ENCODE measurements around the gene LRRC14B. TPM values are rescaled to one million over a fixed set of nuclear protein-coding genes. Genes with fewer than 3 reads are reported as not detected.
A peak's percentile ranks its signal among the peaks of the same experiment; 100 is the strongest.

LRRC14B gene
- total and polyA plus RNA-seq, 2 of the 13 experiments (the other 11 are each of a cell fraction or from before 2014, with no cell fraction given), result not detected

GRCh38 chr5:217494-218456 is 26.5 kb downstream of the LRRC14B start, which contains the start of the genes CCDC127 and SDHA (continued):
- TF ChIP-seq ZNF687 (CRISPR knock-in tag; IDR thresholded peaks at IDR 0.05) (peak; percentile 60; the same call in 1 of the 2 replicates), KLF12 (CRISPR knock-in tag; IDR thresholded peaks at IDR 0.05; ENCODE audit: borderline replicate concordance) (0 out of 2 replicates have a peak, but pooled peaks have one; percentile 42), PHF8 (CRISPR knock-in tag; IDR thresholded peaks at IDR 0.05) (peak; percentile 75), HDAC1 (CRISPR knock-in tag; IDR thresholded peaks at IDR 0.05) (0 out of 2 replicates have a peak, but pooled peaks have one; percentile 65), RBFOX2 (IDR thresholded peaks at IDR 0.05; ENCODE audit: low read depth, low read length) (peak; percentile 86), ZNF281 (CRISPR knock-in tag; IDR thresholded peaks at IDR 0.05; ENCODE audit: borderline replicate concordance) (peak; percentile 82), ZNF138 (CRISPR knock-in tag; IDR thresholded peaks at IDR 0.05; ENCODE audit: low read depth) (0 out of 2 replicates have a peak, but pooled peaks have one; percentile 72), ZNF761 (CRISPR knock-in tag; conservative IDR thresholded peaks at IDR 0.05) (0 out of 2 replicates have a peak, but pooled peaks have one; percentile 43), THAP11 (CRISPR knock-in tag; IDR thresholded peaks at IDR 0.05) (peak; percentile 58), FOXK1 (CRISPR knock-in tag; IDR thresholded peaks at IDR 0.05; ENCODE audit: borderline replicate concordance, low read depth) (peak; percentile 36; the same call in 1 of the 2 replicates), TFDP1 (CRISPR knock-in tag; IDR thresholded peaks at IDR 0.05; ENCODE audit: borderline replicate concordance) (peak; percentile 39; the same call in 1 of the 2 replicates), REPIN1 (CRISPR knock-in tag; IDR thresholded peaks at IDR 0.05; ENCODE audit: borderline replicate concordance, low read depth) (0 out of 2 replicates have a peak, but pooled peaks have one; percentile 37), ZNF205 (CRISPR knock-in tag; IDR thresholded peaks at IDR 0.05) (0 out of 2 replicates have a peak, but pooled peaks have one; percentile 14), NFKBIZ (CRISPR knock-in tag; IDR thresholded peaks at IDR 0.05) (0 out of 2 replicates have a peak, but pooled peaks have one; percentile 16), TMF1 (CRISPR knock-in tag; IDR thresholded peaks at IDR 0.05; ENCODE audit: low read depth) (peak; percentile 40; the same call in 1 of the 2 replicates), GABPB1 (CRISPR knock-in tag; IDR thresholded peaks at IDR 0.05) (peak; percentile 58; the same call in 1 of the 2 replicates), POLR2G (IDR thresholded peaks at IDR 0.05; ENCODE audit: low read depth, low read length) (peak; percentile 80), HINFP (CRISPR knock-in tag; IDR thresholded peaks at IDR 0.05; ENCODE audit: low read depth) (peak; percentile 43; the same call in 1 of the 2 replicates)
